IPS DF 4.7 (cell line): Measurements from ENCODE around the gene STX8.
"Not testable (repeated sequence)": the region's sequence is repeated elsewhere in the genome, so short reads cannot be mapped to it uniquely, and the experiment has no call there.

Source experiments
- DNase-seq: peaks from one replicate; pipeline ENCODE4 v3.0.0-alpha.2; 2013; ENCODE audit warnings: low spot score; ENCODE audit errors: extremely low read depth

The STX8 gene

GRCh38 chr17:9268546-9268945 is 307.1 kb downstream of the STX8 start:
- DNase-seq: no peak

- DNase-seq: no peak
Observed at GRCh38 chr17:9266697-9267117, 308.9 kb downstream of the STX8 start.

GRCh38 chr17:9266031-9266680 is 309.5 kb downstream of the STX8 start:
- DNase-seq: no peak

- no peak for DNase-seq
Observed at GRCh38 chr17:9261081-9262012, 314.3 kb downstream of the STX8 start.

- DNase-seq: no peak
Observed at GRCh38 chr17:9259419-9259818, 316.2 kb downstream of the STX8 start.

- no peak for DNase-seq
Observed at GRCh38 chr17:9258115-9259015, 317.3 kb downstream of the STX8 start.

- DNase-seq: not testable (repeated sequence)
Observed at GRCh38 chr17:9257630-9257965, 318.0 kb downstream of the STX8 start.

- DNase-seq: no peak
Observed at GRCh38 chr17:9256751-9257629, 318.6 kb downstream of the STX8 start.

- DNase-seq: no peak
Observed at GRCh38 chr17:9256361-9256750, 319.3 kb downstream of the STX8 start.

GRCh38 chr17:9255833-9256232 is 319.8 kb downstream of the STX8 start:
- no peak for DNase-seq

GRCh38 chr17:9254841-9255240 is 320.8 kb downstream of the STX8 start:
- DNase-seq: no peak

- DNase-seq: no peak
Observed at GRCh38 chr17:9253308-9253707, 322.3 kb downstream of the STX8 start.

GRCh38 chr17:9251273-9251672 is 324.3 kb downstream of the STX8 start:
- no peak for DNase-seq

- no peak for DNase-seq
Observed at GRCh38 chr17:9249245-9249953, 326.2 kb downstream of the STX8 start.

GRCh38 chr17:9247401-9247938 is 328.1 kb downstream of the STX8 start:
- no peak for DNase-seq

- DNase-seq: no peak
Observed at GRCh38 chr17:9244066-9245052, 331.3 kb downstream of the STX8 start.

- DNase-seq: no peak
Observed at GRCh38 chr17:9242983-9243382, 332.6 kb downstream of the STX8 start.

GRCh38 chr17:9242497-9242881 is 333.1 kb downstream of the STX8 start:
- no peak for DNase-seq
